Superior temporal gyrus (tissue), 1 donor: Measurements from ENCODE around the gene NUP98.

Experiments
- DNase-seq: peaks from one replicate; pipeline ENCODE4 v3.0.0-alpha.2; 2016; ENCODE audit errors: extremely low spot score

Gene NUP98

DNA sequence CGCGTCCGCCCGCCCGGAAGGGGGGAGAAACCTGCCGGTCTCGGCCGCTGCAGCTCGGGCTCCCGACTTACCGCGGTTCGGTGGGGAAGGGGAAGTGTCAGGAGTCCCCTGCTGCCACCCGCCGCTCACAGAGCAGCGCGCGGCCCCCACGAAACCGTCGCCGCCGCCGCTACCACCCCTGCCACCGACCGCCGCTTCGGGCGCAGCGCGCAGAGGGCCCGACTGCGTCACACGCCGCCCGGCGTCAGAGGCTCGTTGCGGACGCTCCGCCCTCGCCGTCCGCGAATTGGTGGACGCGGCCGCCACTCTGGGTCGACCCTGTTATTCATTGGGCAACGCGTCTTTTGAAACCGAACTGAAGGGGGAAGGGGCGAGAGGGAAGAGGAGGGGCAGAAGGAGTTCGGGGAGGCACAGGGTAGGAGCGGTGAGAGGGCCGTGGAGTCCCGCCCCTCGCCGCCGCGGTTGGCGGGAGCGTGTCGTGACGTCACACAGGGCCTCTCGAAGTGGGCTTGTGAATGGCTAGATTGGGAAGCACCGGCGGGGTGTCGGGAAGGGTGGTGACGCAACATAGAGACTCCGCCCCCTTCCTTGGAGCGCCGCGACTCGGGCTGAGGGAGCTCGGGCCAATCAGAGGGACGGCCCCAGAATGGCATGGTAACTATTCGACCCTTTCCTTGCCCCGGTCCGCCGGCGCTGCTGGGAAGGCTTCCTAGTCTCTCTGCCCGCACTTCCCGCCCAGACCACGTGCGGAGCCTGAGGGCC lies at the start of gene NUP98:
Gene NUP98, minus strand, starts transcription at position 226 of the 762 bp plus-strand sequence. CDS start 15,437 bp downstream, outside the sequence.
- peak; percentile 99 for DNase-seq

GRCh38 chr11:3845670-3846069 lies 48.3 kb upstream of the NUP98 start:
- no peak for DNase-seq

GRCh38 chr11:3845246-3845645 lies 47.9 kb upstream of the NUP98 start:
- no peak for DNase-seq

DNA sequence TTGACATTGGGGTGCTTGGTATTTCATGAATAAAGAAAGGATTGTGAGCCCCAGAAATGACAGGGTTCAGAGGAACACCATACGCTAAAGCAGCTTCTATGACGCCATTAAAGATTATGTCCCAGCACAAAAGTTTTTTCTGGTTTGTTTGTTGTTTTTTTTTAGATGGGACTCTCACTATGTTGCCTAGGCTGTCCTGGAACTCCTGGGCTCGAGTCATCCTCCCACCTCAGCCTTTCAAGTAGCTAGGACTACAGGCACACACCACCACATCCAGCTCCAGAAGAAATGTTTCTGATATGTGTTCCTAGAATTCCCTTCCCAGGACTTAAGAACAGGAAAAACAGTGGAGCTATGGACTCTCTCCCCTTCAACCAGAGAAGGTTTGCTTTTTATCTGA lies 46.0 kb upstream of the NUP98 start:
- no peak for DNase-seq

GRCh38 chr11:3841426-3842350 lies 44.3 kb upstream of the NUP98 start:
- DNase-seq = peak; percentile 90

DNA sequence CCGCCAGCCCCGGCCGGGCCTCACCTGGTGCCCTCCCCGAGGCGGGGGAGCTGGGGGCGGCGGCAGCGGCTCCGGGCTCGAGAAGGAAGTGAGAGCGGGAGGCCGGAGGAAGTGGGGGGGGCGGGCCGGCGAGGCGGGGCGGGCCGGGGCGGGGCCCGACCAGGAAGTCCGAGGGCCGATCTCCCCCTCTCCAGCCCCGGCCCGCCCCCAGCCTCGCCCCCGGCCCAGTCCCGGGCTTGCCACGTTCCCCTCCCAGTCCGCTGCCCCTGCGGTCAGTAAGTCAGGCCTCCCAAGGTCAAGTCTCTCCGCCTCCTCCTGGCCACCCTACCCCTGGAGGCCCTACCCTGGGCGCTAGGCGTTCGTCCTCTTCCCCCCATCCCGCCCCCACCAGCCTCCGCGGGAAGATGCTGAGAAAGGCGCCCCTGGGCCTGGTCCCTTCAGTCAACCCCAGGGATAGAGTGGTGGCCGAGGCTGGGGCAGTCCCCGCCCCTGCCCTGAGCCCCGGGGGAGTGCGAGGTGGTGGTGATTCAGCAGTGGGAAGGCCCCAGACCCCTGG lies 43.6 kb upstream of the NUP98 start, which contains the start of gene RHOG:
Gene RHOG, minus strand, starts transcription at position 90 of the 556 bp plus-strand sequence. CDS start 12,821 bp downstream, outside the sequence.
- no peak for DNase-seq

DNA sequence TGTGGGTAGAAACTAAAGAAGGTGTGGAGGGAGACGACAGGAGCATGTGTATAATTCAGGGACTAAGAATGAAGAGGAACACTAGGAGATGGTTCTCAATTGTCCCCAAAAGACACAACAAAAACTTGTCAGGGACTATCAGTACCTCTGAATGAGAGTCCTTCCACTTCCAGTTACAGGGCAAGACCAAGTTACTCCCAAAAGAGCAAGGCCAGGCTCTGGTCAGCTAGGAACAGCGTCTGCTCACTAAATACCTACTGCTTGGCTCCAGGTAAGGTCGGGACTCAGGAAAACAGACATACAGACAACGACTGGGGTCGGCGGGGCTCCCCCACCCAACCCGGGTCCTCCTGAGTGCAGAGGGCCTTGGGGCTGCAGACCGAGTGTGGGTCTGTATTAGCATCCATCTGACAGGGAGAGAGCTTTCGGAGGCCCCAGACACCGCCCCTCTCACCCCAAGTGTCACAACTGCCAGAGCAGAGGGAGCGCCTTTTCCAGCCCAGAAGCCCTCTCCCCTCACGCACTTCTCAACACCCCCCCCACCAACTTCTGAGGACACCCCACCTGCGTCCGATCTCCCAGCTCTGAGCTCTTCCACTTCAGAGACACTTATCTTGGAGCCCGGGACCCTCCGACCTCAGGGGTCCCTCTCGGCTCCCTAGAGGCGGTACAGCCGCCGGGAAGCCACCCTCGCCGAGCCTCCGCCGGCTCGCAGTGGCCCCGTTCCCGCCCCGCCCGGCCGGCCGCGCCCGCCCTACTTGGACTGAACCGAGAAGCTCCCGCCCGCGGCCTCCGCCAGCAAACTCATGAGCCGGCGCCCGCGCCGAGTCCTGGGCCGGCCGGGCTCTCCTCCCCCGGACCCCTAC lies 42.9 kb upstream of the NUP98 start:
- DNase-seq = no peak

DNA sequence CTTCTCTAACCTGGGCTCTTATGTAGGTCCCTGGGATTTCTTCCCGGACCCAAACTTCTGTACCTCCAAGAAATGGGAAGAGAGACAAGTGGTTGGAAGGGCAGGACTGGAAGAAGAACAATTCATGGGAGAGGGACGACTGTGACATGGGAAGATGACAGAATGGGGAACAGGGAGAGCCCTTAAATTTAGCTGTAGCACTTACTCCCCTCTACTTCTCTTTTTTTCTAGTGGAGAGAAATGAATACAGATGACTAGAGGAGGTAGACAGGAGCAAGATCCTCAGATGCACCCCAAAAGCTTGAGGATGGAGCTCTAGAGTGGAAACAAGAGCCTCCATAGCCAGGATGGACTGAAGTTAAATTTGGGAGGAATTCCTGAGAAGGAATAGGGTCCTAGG lies 41.1 kb upstream of the NUP98 start:
- no peak for DNase-seq

DNA sequence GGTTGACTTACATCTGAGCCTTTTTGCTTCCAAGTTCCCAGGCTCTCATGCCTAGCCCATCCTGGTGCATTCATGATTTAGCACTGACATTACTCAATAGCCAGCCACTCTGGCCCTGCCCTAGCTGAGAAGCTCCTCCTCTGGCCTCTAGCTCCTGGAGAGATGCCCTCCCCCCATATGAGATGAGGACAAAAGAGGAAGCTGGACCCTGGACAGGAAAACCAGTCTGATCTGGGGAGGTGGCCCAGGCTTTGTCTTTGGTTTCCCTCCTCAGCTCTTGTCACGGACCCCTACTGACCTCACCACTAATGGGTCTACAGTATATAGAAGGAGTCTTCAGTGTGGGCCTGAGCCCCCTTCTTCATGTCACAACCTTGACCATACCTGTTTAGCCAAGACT lies 40.4 kb upstream of the NUP98 start:
- no peak for DNase-seq

GRCh38 chr11:3836903-3837302 lies 39.5 kb upstream of the NUP98 start:
- DNase-seq = no peak

- peak; percentile 72 for DNase-seq
Measured at GRCh38 chr11:3835751-3836150, 38.4 kb upstream of the NUP98 start.

GRCh38 chr11:3834664-3835461 lies 37.5 kb upstream of the NUP98 start:
- DNase-seq = peak; percentile 32

DNA sequence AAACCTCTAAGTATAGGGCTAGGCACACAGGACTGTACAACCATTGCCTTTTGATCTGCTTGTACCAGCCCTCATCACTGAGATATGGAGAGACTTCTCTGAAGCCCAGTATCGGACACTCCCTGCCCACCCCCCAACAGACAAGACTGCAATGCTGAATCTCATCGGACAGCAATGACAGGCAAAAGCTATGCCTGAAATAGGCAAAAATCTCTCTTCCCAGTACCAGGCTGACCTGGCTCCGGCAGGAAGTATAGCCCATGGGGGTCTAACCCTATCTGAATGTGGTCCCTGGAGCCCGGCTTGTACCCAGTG lies 37.0 kb upstream of the NUP98 start:
- no peak for DNase-seq

DNA sequence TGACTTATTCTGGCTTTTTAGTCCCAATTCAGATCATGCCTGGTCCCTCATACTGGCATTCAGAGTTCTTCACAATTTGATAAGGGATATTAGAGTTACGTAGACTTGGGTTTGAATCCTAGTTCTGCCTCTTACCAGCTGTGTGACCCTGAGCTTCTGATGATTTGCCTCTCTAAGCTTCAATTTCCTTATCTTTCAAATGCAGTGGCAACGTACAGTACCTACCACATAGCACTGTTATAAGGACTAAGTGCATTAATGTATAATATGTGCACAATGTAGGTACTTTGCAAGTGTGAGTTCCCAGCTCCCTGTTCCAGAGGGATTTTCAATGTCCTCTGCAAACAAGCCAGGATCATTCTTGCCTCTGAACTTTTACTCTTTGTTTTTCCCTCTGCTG lies 36.1 kb upstream of the NUP98 start:
- no peak for DNase-seq

- no peak for DNase-seq
Measured at GRCh38 chr11:3832816-3833215, 35.5 kb upstream of the NUP98 start.

- no peak for DNase-seq
Measured at GRCh38 chr11:3831378-3832239, 34.3 kb upstream of the NUP98 start.

GRCh38 chr11:3830730-3831129 lies 33.4 kb upstream of the NUP98 start:
- DNase-seq = no peak

GRCh38 chr11:3830088-3830487 lies 32.7 kb upstream of the NUP98 start:
- DNase-seq = no peak

DNA sequence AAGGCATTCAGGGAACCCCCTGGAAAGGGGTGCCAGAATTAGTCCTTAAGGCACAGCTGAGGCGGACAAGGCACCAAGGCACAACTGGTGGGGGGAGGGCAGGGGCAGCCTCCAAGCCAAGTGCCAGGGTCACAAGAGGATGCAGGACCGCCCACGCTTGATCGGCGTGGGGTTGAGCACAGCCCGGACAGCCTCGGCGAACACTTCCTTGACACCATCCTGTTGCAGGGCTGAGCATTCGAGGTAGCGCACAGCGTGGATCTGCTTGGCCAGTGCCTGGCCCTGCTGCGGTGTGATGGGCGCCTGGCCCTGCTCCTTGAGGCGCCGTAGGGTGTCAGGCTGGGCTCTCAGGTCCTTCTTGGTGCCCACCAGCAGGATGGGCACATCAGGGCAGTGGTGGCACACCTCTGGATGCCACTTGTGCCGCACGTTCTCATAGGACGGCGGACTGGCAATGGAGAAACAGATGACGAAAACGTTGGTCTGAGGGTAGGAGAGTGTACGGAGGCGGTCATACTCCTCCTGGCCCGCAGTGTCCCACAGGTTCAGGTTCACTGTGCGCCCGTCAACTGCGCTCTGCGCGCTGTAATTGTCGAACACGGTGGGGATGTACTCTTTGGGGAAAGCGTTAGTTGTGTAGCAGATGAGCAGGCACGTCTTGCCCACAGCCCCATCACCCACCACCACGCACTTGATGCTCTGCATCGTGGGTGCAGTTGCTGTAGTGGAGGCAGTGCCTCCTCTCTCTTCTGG lies 30.3 kb upstream of the NUP98 start:
- DNase-seq = peak; percentile 45
